AG04450 (cell line): ENCODE results near the gene OSBPL10. TPM values are rescaled to one million over a fixed set of nuclear protein-coding genes. Genes with fewer than 3 reads are reported as not detected.

Experiments
- CTCF ChIA-PET: fragments of 300-600, 350-600 bp; formaldehyde crosslinking; extraction: SDS; loops from one replicate; lab custom pipeline; 2022; ENCODE audit warnings: antibody characterized with exemption, inconsistent platforms; lab: Charles Lee
- POLR2A ChIA-PET: fragments of 350-600 bp; formaldehyde crosslinking; extraction: SDS; loops from one replicate; lab custom pipeline; 2021; ENCODE audit warnings: antibody characterized with exemption, inconsistent platforms; lab: Yijun Ruan, JAX
- DNase-seq: peaks from one replicate; pipeline ENCODE4 v3.0.0-alpha.2; 2011; ENCODE audit warnings: low read depth, low spot score
- H3K27ac ChIP-seq: one replicate; pipeline ENCODE4 v1.5.1; 2012; ENCODE audit warnings: low read depth, low read length, control low read depth
- H3K27me3 ChIP-seq: one replicate; pipeline ENCODE4 v1.6.0; 2012; ENCODE audit warnings: low read length; ENCODE audit not compliant: control insufficient read depth, insufficient read depth
- H3K4me3 ChIP-seq: 2 replicates; pipeline ENCODE4 v1.5.1; 2011; ENCODE audit warnings: mild to moderate bottlenecking, low read depth, low read length, control low read depth
- H3K9me3 ChIP-seq: 2 replicates; pipeline ENCODE4 v1.5.1; 2012; ENCODE audit warnings: low read length; ENCODE audit not compliant: control insufficient read depth, insufficient read depth
- polyA minus RNA-seq: library from RNA; depleted of rRNA, polyadenylated mRNA; stranded (reverse); fragments of >200 nt; gene quantifications from 2 replicates; pipeline ENCODE4 v1.2.3, GENCODE V29; 2011; rRNA and poly(A)+ RNA removed
- polyA plus RNA-seq: library from polyadenylated mRNA; depleted of rRNA; stranded (reverse); fragments of >200 nt; gene quantifications from 2 replicates; pipeline ENCODE4 v1.2.3, GENCODE V29; 2011; rRNA removed
- TF ChIP-seq, protein P1 (sequence below): IDR thresholded peaks from 2 replicates; pipeline ENCODE4 v1.5.1; 2011; ENCODE audit warnings: low read depth, low read length, control low read depth, inconsistent platforms

Gene OSBPL10
- polyA plus RNA-seq (12.3 and 13.2 TPM in 2 replicates), polyA minus RNA-seq (24.2 and 27.5 TPM in 2 replicates)

DNA sequence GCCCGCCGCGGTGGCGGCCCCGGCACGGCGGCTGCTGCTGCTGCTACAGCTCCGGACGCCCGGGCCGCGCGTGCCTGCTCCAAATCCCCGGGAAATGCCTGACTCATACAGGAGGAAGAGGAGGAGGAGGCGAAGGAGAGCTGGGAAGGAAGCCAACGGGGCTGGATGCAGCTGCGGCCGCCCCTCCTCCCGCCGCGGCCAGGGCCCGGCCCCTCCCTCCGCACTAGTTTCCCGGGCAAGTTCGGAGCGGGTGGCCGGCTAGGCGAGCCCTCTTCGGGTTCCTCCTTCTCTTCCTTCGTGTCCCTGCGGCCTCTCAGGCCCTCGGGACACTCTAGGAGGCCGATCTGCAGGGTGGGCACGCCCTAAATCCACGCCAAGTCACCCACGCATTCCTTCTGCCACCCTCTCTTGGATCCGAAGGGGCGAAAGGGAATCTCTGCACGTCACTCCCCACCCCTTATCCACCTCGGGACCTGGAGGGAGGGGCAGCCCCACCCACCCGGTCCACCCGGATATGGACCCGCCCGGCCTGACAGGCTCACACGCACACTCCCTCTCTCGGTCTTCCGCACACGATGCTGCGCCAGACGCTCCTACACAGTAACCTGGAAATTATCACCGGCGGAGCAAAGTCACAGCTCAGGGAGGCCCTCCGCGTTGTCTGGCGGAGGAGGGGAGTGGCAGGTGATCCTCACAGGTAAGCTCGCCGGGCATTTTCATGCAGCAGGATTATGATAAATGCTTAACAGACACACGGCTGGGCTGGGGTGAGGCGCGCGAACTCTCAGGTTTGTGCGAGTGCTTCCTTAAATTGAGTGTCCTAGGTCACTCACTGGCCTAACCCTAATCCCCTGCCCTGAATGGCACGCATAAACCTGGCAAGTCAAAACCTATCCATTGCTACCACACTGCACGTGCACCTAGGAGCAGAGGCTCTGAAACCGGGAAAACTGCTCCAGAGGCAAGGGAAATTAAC is at the start of gene OSBPL10, which contains the start of gene ZNF860:
TSS of gene OSBPL10 (minus strand) at position 57 of the 976 bp plus-strand sequence. CDS start 83 bp downstream, outside the sequence.
TSS of gene ZNF860 (plus strand) at position 545 of the 976 bp plus-strand sequence. CDS start 7,330 bp downstream, outside the sequence.
- DNase-seq = peak; percentile 81
- no peaks in the 10 kb centered on the region; the same call in 1 of the 2 replicates for H3K9me3 ChIP-seq
- ChIA-PET POLR2A (interaction anchor here (0.7 kb wide), 1 partner anchor 76 kb away, joined by 3 read pairs; no protein-coding TSS in a partner anchor), CTCF (interaction anchor here (0.7 kb wide), 1 partner anchor 272 kb away, joined by 3 read pairs; no protein-coding TSS in a partner anchor)
- H3K4me3 ChIP-seq = peak within 1 kb of the TSS; percentile 90
- peak within 1 kb of the TSS; percentile 52 for H3K27ac ChIP-seq
- TF ChIP-seq, protein P1, sequence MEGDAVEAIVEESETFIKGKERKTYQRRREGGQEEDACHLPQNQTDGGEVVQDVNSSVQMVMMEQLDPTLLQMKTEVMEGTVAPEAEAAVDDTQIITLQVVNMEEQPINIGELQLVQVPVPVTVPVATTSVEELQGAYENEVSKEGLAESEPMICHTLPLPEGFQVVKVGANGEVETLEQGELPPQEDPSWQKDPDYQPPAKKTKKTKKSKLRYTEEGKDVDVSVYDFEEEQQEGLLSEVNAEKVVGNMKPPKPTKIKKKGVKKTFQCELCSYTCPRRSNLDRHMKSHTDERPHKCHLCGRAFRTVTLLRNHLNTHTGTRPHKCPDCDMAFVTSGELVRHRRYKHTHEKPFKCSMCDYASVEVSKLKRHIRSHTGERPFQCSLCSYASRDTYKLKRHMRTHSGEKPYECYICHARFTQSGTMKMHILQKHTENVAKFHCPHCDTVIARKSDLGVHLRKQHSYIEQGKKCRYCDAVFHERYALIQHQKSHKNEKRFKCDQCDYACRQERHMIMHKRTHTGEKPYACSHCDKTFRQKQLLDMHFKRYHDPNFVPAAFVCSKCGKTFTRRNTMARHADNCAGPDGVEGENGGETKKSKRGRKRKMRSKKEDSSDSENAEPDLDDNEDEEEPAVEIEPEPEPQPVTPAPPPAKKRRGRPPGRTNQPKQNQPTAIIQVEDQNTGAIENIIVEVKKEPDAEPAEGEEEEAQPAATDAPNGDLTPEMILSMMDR = no peak
- no peaks in the 10 kb centered on the region for H3K27me3 ChIP-seq

DNA sequence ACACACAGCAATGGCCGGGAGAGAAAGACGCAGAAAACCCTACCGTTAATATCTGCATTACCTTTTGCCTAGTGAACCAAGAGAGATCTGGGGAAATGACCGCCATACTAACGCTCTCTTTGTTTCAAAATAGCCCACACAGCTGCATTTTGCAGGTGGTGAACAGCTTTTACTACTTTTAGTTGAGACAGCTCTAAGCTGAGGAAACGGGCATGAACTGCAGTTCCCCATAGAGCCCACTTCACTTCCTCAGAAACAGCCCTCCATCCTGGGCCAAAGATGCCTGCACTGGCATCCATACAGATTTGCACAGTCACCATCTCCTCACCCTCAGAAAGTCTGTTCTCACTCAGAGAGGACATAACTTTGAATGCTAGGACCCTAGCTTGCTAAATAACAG is 45.5 kb upstream of the OSBPL10 start:
- CTCF ChIA-PET = interaction anchor here (1.2 kb wide), 1 partner anchor 9 kb away, joined by 3 read pairs; no protein-coding TSS in a partner anchor

GRCh38 chr3:32022947-32023346 is 41.9 kb upstream of the OSBPL10 start:
- DNase-seq = no peak
- Histone ChIP-seq H3K27me3 (peaks cover 6% of the 10 kb centered on the region), H3K4me3 (no peak overlapping the region), H3K27ac (no peak overlapping the region), H3K9me3 (no peaks in the 10 kb centered on the region)
- TF ChIP-seq, protein P1 = no peak
- POLR2A ChIA-PET = no interaction called here
- CTCF ChIA-PET = no interaction called here

More for the DNA sequence above, 45.5 kb upstream of the OSBPL10 start:
- TF ChIP-seq, protein P1 = no peak
- H3K27me3 ChIP-seq = peaks cover 7% of the 10 kb centered on the region
- no peak overlapping the region for H3K27ac ChIP-seq
- POLR2A ChIA-PET = no interaction called here
- H3K4me3 ChIP-seq = no peak overlapping the region
- DNase-seq = no peak
- H3K9me3 ChIP-seq = no peaks in the 10 kb centered on the region

GRCh38 chr3:32021748-32022147 is 40.7 kb upstream of the OSBPL10 start:
- Histone ChIP-seq H3K9me3 (no peaks in the 10 kb centered on the region), H3K27me3 (peaks cover 2% of the 10 kb centered on the region), H3K4me3 (no peak overlapping the region), H3K27ac (no peak overlapping the region)
- TF ChIP-seq, protein P1 = no peak
- no peak for DNase-seq
- CTCF ChIA-PET = no interaction called here
- POLR2A ChIA-PET = no interaction called here

DNA sequence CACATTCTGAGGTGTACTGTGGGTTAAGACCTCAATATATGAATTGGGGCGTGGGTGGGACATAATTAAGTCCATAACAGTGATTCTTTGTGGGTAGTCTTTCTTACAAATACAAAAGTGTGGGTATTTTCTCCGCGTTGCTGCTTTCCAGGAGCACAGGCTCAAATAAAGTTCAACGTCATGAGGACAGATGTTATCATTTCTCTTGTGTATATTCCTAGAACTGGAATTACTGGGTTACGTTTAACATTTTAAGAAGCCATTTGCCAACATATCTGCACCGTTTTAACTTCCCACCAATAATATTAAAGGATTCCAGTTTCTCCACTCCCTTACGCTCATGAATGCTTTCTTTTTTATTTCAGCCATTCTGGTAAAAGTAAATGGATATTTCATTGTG is 40.1 kb upstream of the OSBPL10 start:
- ChIA-PET CTCF (interaction anchor here (1.5 to 1.9 kb wide), 2 partner anchors 8 to 354 kb away, joined by 3 to 8 read pairs; no protein-coding TSS in a partner anchor), POLR2A (no interaction called here)
- TF ChIP-seq, protein P1 = no peak
- Histone ChIP-seq H3K9me3 (no peaks in the 10 kb centered on the region), H3K27ac (no peak overlapping the region), H3K27me3 (peaks cover 2% of the 10 kb centered on the region), H3K4me3 (no peak overlapping the region)
- no peak for DNase-seq
